NCI-H82 treated with DMSO at 0.1 percent for 48 hours (cell line): ENCODE results near the gene RPF1.
"Not testable (repeated sequence)": the region's sequence is repeated elsewhere in the genome, so short reads cannot be mapped to it uniquely, and the experiment has no call there.

ENCODE experiments used
- DNase-seq: peaks from one replicate; lab custom pipeline; 2025; ENCODE audit not compliant: unreplicated experiment; lab: John Stamatoyannopoulos, UW

Gene RPF1

DNA sequence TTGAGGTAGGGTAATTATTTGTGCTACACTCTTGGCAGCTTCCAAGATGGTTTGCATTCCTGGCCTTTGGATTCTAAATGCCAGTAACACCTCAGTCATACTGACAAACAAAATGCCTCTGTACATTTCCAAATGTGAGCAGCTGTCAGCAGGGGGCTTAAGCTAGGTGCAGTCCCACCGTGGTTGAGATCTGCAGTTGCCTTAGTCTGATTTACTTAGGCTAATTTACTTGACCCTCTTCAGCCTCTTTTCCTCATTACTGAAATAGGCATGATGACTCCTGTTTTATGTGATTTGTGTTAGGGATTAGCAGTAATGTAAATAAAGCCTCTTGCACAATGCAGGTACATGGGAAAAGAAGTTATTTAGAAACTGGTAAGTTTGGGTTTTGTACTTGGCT lies 13.7 kb downstream of the RPF1 start:
- peak; percentile 84 for DNase-seq

DNA sequence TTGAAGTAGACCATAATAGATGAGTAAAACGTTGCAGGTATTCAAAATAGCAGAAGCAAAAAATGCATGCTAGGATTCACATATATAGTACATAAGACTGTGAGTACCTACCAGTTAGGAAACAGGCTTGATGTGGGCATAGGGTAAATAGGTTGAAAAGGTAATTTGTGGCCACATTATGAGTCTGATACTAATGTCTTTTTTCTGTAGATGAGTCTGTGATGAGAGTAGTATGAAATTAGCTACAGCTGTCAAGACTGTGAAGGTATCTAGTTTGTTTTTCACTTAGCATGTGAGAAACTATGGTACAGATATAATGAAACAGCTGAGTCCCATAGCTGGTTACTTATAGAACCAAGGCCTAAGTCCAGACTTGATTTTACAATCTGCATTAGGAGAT lies 14.7 kb downstream of the RPF1 start:
- no peak for DNase-seq

- DNase-seq: no peak
Measured at GRCh38 chr1:84496498-84496897, 17.4 kb downstream of the RPF1 start.

- DNase-seq: no peak
Measured at GRCh38 chr1:84497631-84498275, 18.7 kb downstream of the RPF1 start.

DNA sequence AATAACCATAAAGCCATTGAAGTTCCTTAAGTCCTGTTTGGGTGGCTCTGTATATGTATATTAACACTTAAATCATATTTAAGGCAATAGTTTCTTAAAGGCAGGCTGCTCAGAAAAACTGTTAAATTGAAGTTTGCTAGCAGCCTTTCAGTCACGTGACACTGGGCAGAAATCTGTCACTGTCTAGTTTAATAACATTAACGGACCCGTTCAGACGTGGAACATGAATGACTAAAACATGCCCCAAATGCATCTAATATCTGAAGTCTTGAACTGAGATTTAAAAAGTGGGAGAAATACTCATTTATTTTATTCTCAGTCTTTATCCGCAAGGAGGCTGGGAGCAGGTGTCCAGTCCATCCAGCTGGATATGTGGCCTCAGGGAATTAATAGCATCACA lies 23.9 kb downstream of the RPF1 start:
- DNase-seq: no peak

- DNase-seq: peak; percentile 20
Measured at GRCh38 chr1:84504580-84505492, 25.8 kb downstream of the RPF1 start.

GRCh38 chr1:84505493-84506001 lies 26.5 kb downstream of the RPF1 start:
- peak; percentile 38 for DNase-seq

- peak; percentile 91 for DNase-seq
Measured at GRCh38 chr1:84506002-84506728, 27.1 kb downstream of the RPF1 start, which contains the start of the genes GNG5 and SPATA1. TSS of gene GNG5 (minus strand) at chr1:84506581. CDS start at chr1:84506091, 490 bp downstream. TSS of gene SPATA1 (plus strand) at chr1:84506386. CDS start at chr1:84516360, 9,974 bp downstream.

DNA sequence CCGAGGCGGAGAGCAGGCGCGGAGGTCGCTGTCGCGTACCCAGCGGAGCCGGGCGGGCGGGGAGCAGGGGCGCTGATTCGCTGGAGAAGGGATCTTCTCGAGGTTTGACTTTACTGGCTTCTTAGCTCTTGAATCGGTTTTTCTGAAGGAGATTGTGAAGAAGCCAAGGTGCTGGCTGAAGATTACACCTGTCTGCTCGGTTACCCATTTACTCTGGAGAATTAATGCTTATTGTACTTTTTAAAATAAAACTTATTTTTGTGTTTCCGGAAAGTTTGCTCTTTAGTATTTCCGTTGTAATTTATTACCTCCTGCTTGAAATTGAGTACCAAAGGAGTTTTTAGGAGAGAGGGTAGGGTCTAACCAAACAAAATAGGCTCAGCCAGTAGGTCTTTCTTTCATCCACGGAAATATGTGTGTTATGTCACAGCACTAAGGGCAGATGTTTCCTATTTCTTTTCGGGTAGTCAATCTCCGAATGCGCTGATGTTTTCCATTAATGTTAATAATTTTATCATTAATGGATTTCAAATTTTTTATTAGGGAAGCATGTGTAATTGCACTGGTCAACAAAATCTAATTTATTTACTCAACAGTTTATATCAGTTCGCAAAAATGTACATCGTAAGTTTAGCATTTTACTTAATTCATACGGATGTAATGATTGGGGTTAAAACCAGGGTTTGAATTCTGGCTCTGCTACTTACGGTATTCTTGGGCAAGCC lies 27.8 kb downstream of the RPF1 start:
- DNase-seq: no peak

GRCh38 chr1:84507887-84508286 lies 28.8 kb downstream of the RPF1 start:
- not testable (repeated sequence) for DNase-seq

GRCh38 chr1:84508510-84508909 lies 29.4 kb downstream of the RPF1 start:
- DNase-seq: no peak

DNA sequence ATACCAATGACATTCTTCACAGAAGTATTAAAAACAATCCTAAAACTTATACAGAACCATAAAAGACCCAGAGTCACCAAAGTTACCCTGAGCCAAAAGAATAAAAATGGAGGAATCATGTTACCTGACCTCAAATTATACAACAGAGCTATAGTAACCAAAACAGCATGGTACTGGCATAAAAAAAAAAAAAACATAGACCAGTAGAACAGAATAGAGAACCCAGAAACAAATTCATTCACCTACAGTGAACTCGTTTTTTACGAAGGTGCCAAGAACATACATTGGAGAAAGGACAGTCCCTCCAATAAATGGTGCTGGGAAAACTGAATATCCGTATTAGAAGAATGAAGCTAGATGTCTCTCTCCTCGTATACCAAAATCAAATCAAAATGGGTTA lies 30.0 kb downstream of the RPF1 start:
- no peak for DNase-seq

- no peak for DNase-seq
Measured at GRCh38 chr1:84510165-84510564, 31.1 kb downstream of the RPF1 start.

DNA sequence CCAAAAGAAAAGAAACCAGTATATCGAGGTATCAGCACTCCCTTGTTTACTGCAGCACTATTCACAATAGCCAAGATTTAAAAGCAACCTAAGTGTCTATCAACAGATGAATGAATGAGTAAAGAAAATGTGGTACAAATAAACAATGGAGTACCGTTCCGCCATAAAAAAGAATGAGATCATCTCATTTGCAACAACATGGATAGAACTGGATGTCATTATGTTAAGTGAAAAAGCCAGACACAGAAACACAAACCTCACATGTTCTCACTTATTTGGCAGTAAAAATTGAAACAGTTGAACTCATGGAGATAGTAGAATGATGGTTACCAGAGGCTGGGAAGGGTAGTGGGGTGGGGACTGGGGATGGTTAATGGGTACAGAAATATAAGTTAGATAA lies 31.6 kb downstream of the RPF1 start:
- no peak for DNase-seq

- no peak for DNase-seq
Measured at GRCh38 chr1:84524590-84524989, 45.5 kb downstream of the RPF1 start.

DNA sequence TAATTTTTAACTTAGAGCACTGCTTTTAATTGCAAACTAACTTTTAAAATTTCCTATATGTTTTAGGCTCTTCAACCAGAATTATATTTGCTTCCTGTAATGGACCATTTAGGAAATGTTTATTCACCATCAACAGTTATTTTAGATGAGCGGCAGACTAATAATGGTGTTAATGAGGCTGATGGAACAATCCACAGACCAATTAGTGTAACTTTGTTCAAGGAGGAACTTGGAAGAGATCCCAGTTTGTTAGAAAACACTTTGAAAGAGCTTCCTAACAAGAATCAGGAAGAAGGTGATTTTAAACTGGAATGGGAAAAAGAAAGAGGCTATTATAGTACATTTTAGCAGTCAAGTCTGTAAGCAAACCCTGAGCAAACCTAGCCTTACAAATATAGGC lies 46.7 kb downstream of the RPF1 start:
- no peak for DNase-seq

- DNase-seq: no peak
Measured at GRCh38 chr1:84538599-84538998, 59.5 kb downstream of the RPF1 start.

DNA sequence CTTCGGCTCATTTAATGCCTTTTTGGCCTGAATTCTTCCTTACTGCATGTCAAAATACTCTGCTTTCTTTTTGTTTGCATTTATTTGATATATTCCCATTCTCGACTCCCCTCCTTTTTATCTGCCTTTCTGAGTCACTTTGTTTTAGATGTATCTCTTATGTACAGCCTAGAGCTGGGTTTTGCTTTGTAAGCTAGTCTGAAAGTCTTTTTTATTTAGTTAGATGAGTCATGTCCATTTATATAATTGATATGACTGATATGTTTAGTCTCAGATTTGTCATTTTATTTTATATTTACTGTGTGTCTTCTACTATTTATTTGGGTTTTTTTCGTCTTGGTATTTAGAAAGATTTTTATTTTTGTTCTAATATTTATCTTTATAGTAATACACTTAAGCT lies 60.9 kb downstream of the RPF1 start:
- no peak for DNase-seq

DNA sequence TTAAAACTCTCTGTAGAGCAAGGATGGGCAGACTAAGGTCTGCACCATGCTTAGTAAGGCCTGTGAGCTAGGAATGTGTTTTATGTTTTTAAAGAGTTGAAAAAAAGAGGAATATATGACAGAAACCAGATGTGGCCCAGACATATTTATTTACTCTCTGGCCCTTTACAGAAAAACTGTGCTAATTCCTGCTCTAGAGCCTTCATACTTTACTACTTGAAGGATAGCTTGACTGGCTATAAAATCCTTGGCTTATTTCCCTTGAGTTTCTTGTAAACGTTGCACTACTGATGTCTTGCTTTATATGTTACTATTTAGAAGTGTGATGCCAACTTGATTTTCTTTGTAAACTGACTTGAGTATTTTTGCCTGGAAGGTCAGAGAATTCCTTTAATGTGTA lies 61.7 kb downstream of the RPF1 start:
- DNase-seq: no peak

GRCh38 chr1:84541679-84542078 lies 62.6 kb downstream of the RPF1 start:
- DNase-seq: no peak
